K562 (cell line): ENCODE data around the gene PTBP2. TPM values are rescaled to one million over a fixed set of nuclear protein-coding genes. Genes with fewer than 3 reads are reported as not detected.
A peak's percentile ranks its signal among the peaks of the same experiment; 100 is the strongest.

ENCODE experiments used
- ETV1 ChIP-seq: fragments of 450-650 bp; conservative IDR thresholded peaks from 2 replicates; pipeline ENCODE4 v1.6.1; 2016; ENCODE audit warnings: missing genetic modification characterization, control low read depth, low read depth, missing compliant biosample characterization
- PHF21A ChIP-seq: fragments of 450-650 bp; IDR thresholded peaks from 2 replicates; pipeline ENCODE4 v1.6.1; 2017; ENCODE audit warnings: low read depth, borderline replicate concordance
- SMARCA4 ChIP-seq: fragments of 450-650 bp; IDR thresholded peaks from 2 replicates; pipeline ENCODE4 v1.6.1; 2016
- SREBF1 ChIP-seq: fragments of 150-350 bp; IDR thresholded peaks from 2 replicates; pipeline ENCODE4 v1.6.1; 2014; ENCODE audit warnings: antibody characterized with exemption, low read depth, low read length, borderline replicate concordance
- TAL1 ChIP-seq: fragments of 450-650 bp; IDR thresholded peaks from 2 replicates; pipeline ENCODE4 v1.6.1; 2016; ENCODE audit warnings: mild to moderate bottlenecking
- TCF3 ChIP-seq: sonication (generic); formaldehyde crosslinking; IDR thresholded peaks from 2 replicates; pipeline ENCODE4 v1.4.0; 2020; ENCODE audit warnings: mild to moderate bottlenecking, missing genetic modification reagents
- ZBTB12 ChIP-seq: fragments of 250-450 bp; sonication (Bioruptor Pico); IDR thresholded peaks from 2 replicates; pipeline ENCODE4 v1.4.0; 2020
- ZNF274 ChIP-seq: IDR thresholded peaks from 2 replicates; pipeline ENCODE4 v1.6.1; 2011; ENCODE audit warnings: low read depth, mild to moderate bottlenecking, low read length, moderate library complexity, borderline replicate concordance
- ZNF280B ChIP-seq: fragments of 250-450 bp; sonication (Bioruptor Pico); IDR thresholded peaks from 2 replicates; pipeline ENCODE4 v1.5.1; 2021; ENCODE audit warnings: mild to moderate bottlenecking
- ZNF592 ChIP-seq: fragments of 450-650 bp; IDR thresholded peaks from 2 replicates; pipeline ENCODE4 v1.6.1; 2017; ENCODE audit warnings: antibody characterized with exemption, mild to moderate bottlenecking
- polyA plus RNA-seq, 8 experiments: library from polyadenylated mRNA; depleted of rRNA in 4 of 8; stranded (reverse) in 5 of 8; unstranded in 3 of 8; fragments of >200 nt; fragmentation: Nextera tagmentation in 2 of 8; fragmentation: Illumina TruSeq in 1 of 8; extraction: Ambion mirVana in 2 of 8; extraction: Trizol in 1 of 8; gene quantifications; 2 replicates each; pipeline versions ENCODE4 v1.2.1 to v1.2.3, GENCODE V29; 2011 to 2014; ENCODE audit warnings: inconsistent platforms in 1 of 8, missing spikeins in 1 of 8
- total RNA-seq, 7 experiments: library from RNA; depleted of rRNA in 6 of 7; stranded (reverse); fragments of >200 nt in 6 of 7; fragmentation: Illumina TruSeq in 2 of 7; extraction: Trizol in 2 of 7; gene quantifications; 2 replicates each; pipeline versions ENCODE4 v1.2.1 to v1.2.3, GENCODE V29; 2011 to 2021; ENCODE audit warnings: low replicate concordance in 1 of 7

Gene PTBP2
- total and polyA plus RNA-seq, 9 of the 15 experiments (the other 6 are each of a cell fraction or from before 2014, with no cell fraction given): 9.8 to 30.6 (median 19.0) TPM

- TF ChIP-seq ZNF592: no peak
- no peak for TF ChIP-seq SREBF1
- no peak for TF ChIP-seq PHF21A
- TF ChIP-seq ETV1 (tag): no peak
- no peak for TF ChIP-seq ZBTB12 (CRISPR knock-in tag)
- no peak for TF ChIP-seq ZNF280B (CRISPR knock-in tag)
- no peak for TF ChIP-seq SMARCA4
- TF ChIP-seq TAL1: peak; percentile 65; the same call in 1 of the 2 replicates
- peak; percentile 19; the same call in 1 of the 2 replicates for TF ChIP-seq TCF3 (CRISPR knock-in tag)
- TF ChIP-seq ZNF274: no peak
Measured at GRCh38 chr1:96837781-96838216, 116.2 kb downstream of the PTBP2 start (continued).
